Activated CD8-positive, alpha-beta memory T cell treated with anti-CD3 and anti-CD28 coated beads for 4 hours (primary cell): Measurements from ENCODE around the gene NXN.
"Not testable (repeated sequence)": the region's sequence is repeated elsewhere in the genome, so short reads cannot be mapped to it uniquely, and the experiment has no call there.

ENCODE experiments used
- DNase-seq, 2 donors: peaks; one replicate each; pipeline ENCODE4 v3.0.0-alpha.2; 2020; ENCODE audit warnings: low read depth in 2 of 2

NXN gene

DNA sequence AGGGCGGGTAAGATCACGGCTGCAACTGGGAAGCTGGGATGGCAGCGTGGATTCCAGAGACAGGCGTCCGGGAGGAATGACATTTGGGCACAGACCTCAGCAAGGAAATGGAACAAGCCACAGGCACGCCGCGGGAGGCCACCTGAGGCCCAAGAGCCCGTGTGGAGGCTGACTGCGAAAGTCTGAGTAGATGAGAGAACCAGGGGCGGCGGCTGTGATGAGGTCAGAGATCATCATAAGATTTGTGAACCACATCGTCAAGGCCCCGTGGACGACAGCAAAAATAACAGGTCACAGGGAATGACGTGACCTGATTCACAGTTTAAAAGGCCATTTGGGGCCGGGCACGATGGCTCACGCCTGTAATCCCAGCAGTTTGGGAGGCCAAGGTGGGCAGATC lies 149.2 kb downstream of the NXN start:
- DNase-seq = no peak

DNA sequence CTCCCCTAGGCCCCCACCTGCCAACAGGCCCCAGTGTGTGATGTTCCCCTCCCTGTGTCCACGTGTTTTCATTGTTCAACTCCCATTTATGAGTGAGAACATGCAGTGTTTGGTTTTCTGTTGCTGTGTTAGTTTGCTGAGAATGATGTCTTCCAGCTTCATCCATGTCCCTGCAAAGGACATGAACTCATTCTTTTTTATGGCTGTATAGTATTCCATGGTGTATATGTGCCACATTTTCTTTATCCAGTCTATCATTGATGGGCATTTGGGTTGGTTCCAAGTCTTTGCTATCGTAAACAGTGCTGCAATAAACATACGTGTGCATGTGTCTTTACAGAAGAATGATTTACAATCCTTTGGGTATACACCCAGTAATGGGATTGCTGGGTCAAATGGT lies 150.0 kb downstream of the NXN start:
- DNase-seq = not testable (repeated sequence)

GRCh38 chr17:828761-829160 lies 150.8 kb downstream of the NXN start:
- no peak for DNase-seq

DNA sequence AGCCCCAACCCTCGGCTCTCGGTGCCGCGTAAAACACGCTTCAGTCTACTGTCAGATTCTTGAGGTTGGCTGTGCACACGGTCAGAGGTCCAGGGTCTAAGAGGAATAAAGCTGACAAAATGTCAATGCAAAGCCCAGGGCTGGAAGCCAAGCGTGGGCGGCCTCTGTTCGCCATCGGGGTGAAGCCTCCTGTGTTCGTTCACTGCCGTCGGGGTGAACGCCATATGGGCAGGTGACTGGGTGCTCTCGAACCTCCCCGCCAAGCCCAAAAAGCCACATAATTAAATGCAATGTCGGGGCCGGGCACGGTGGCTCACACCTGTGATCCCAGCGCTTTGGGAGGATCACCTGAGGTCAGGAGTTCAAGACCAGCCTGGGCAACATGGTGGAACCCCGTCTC lies 152.8 kb downstream of the NXN start:
- DNase-seq = no peak

GRCh38 chr17:825216-825615 lies 154.4 kb downstream of the NXN start:
- DNase-seq = no peak

GRCh38 chr17:824378-824777 lies 155.2 kb downstream of the NXN start:
- DNase-seq = no peak

- DNase-seq = no peak
Measured at GRCh38 chr17:823501-823902, 156.1 kb downstream of the NXN start.

GRCh38 chr17:819251-819650 lies 160.3 kb downstream of the NXN start:
- no peak for DNase-seq

GRCh38 chr17:814371-814770 lies 165.2 kb downstream of the NXN start:
- DNase-seq = no peak

GRCh38 chr17:812638-813204 lies 166.9 kb downstream of the NXN start:
- DNase-seq = no peak

DNA sequence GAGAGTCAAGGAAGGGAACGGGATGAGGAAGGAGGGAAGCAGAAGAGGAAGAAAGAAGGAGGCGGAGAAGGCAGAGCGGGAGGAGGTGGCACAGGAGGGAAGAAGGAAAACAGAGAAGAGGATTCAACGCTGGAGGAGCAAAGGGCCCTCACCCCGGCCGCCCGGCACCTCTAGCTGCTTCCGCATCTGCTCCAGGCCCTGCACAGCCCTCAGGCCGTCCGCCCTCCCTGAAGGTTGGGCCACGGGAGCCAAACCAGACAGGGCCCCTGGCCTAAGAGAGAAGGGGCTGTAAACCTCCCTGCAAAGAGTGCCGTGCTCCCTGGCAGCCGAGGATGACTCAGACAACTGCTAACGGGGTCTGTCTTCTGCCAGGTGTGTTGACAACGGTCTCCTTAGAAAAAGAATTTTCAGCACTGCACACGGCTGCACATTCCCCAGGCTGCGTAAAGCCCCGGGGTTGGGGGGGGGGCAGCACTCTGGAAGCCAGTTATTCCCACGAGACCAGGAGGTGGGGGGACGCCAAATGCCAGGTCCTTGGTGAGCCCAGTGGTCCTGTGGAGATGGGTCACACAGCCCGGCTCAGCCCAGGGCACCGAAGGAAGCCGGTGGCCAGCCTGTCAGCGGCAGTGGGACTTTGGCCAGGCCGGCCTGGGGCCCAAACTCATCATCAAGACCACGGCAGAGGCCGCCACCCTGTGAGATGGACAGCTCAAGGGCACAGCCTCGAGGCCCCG lies 168.4 kb downstream of the NXN start:
- DNase-seq = no peak

DNA sequence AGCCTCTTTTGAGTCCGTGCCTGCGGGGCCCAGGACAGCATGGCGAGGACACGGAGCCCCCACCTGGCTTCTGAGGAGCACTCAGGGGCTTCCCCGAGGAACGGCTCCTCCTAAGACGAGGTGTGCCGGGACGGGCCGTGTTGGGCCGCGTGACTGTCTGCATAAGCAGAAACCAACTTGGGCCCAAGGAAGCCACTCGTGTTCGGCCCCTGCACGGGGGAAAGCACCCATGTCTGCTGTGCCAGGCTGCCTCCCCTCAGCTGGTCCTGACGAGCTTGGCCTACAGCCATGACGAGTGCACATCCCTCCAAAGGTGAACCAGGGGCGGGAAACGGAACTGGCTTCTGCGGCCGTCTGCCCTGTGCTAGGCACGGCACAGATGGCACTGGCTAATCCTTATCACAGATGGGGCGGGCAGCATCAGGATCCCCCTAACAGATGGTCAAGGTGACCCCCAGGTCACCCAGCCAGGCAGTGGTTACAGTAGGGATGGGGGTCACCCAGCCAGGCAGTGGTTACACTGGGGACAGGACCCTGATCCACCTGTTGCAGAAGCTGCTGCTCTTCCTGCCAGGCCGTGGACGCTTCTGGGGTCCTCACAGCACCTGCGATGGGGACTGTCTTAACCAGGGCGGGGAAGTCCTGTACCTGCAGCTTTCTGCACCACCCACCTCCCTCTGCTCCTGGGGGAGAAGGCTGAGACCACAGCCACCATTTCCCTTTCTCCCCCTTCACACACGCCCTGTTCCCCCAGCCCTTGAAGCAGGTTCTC lies 171.9 kb downstream of the NXN start:
- DNase-seq = no peak

GRCh38 chr17:806781-807522 lies 172.6 kb downstream of the NXN start:
- DNase-seq = no peak

DNA sequence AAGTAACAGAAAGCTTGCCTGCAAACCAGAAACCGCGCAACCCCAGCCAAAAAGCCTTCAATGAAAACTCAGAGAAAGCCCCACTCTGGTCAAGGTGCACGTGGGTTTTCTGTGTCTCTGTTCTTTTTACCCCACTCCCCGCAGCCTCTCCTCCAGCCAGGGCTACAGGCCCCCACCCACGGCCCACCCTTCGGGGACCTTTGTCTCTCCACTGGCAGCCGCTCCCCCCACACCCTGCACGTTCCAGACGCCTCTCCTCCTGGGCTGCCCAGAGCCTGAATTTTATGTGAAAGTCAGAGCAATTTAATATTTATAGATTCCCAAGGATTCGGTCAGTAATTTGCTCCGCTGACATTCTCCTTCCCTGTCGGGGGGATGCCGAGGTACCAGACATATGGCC lies 173.2 kb downstream of the NXN start:
- no peak for DNase-seq

- not testable (repeated sequence) for DNase-seq
Measured at GRCh38 chr17:805886-806285, 173.7 kb downstream of the NXN start.

DNA sequence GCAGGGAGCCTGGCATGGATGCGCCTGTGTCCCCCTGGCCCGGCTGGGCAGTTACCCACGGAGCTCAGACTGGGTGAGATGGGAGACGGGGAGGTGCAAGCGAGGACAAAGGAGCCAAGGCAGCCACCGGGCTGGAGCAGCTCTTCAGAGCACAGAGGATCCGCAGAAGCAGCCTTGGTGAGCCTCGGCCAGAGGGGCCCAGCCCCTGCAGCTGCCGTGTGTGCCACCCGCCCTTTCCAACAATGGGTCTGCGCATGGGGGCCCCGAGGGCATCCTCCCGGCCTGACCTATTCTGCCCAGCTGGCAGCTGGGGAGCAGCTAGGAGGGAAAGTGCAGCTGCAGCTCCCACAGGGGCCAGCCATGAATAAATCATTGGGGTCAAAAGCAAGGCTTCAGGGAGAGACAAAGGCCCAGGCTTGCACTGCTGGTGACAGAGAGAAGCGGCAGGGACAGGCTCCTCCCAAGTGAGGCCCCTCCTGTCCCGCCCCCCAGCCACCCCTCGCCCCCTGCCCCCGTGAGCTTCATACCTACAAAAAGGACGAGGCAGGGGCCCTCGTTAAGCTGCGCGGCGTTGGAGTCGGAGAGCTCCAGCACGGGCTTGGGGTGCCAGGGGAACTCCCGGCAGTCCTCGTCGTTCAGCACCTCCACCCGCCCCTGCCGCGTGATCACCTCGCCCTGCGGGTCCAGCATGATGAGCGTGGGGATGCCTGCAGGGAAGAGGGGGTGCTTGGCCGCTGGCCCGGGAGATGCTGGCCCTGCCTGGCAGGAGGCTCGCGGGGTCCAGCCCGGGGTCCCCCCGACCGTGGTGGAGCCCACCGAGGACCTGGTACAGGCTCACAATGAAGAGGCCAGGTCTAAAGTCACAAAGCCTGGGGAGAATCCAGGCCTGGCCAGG lies 174.8 kb downstream of the NXN start:
- no peak for DNase-seq

- DNase-seq = no peak
Measured at GRCh38 chr17:802901-803881, 176.4 kb downstream of the NXN start.

DNA sequence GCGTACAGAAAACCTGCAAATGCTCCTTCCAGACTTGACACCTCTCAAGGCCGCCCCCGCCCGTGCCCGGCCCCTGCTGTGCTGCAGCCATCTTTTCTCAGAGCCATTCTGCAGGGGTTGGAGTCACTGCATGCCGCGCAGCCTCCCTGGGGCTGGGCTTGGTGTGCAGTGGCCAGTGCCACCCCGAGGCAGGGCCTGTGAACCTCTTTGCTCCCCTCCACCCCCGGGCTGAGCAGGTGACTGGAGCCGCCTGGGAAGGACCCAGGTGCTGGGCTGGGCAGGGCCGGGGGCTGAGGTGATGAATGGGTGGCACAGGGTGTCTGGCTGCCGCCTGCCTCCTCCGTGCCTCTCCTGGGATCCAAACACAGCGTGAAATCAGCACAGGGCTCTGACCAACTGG lies 177.1 kb downstream of the NXN start:
- DNase-seq = no peak

DNA sequence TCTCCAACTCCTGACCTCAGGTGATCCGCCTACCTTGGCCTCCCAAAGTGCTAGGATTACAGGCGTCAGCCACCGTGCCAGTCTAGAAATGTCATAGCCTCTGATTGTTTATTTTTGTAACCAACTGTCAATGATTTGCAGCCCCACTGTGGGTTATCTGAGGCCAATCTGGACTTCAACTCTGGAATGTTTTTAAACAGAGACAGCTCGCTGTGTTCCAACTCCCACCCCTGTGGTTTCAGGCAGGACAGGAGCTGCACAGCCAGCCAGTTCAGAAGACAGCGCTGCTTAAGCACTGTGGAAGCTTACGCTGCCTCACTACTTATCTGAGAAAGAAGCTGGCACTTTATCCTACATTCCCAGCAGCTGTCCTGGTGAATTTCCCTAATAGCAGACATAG lies 177.9 kb downstream of the NXN start:
- no peak for DNase-seq
